NT2/D1 (cell line): Measurements from ENCODE around the gene ABCB1.

Experiments
- DNase-seq: peaks from one replicate; pipeline ENCODE4 v3.0.0-alpha.2; 2011; ENCODE audit warnings: low read depth, low spot score
- H3K27me3 ChIP-seq: 2 replicates; pipeline ENCODE4 v1.6.0; 2011; ENCODE audit warnings: mild to moderate bottlenecking; ENCODE audit not compliant: insufficient read length, insufficient read depth
- H3K36me3 ChIP-seq: 2 replicates; pipeline ENCODE4 v1.6.1; 2011; ENCODE audit warnings: mild to moderate bottlenecking, low read length, mixed read lengths; ENCODE audit not compliant: insufficient read depth, insufficient read length
- H3K4me1 ChIP-seq: 2 replicates; pipeline ENCODE4 v1.5.1; 2011; ENCODE audit not compliant: insufficient read depth, insufficient read length
- H3K4me3 ChIP-seq: 2 replicates; pipeline ENCODE4 v1.5.1; 2011; ENCODE audit warnings: low read depth; ENCODE audit not compliant: insufficient read length
- H3K9ac ChIP-seq: 2 replicates; pipeline ENCODE4 v1.6.0; 2011; ENCODE audit warnings: low read depth; ENCODE audit not compliant: insufficient read length
- H3K9me3 ChIP-seq: 2 replicates; pipeline ENCODE4 v1.5.1; 2011; ENCODE audit warnings: mild to moderate bottlenecking, low read length; ENCODE audit not compliant: insufficient read depth
- SUZ12 ChIP-seq: IDR thresholded peaks from 2 replicates; pipeline ENCODE4 v1.6.1; 2011; ENCODE audit not compliant: insufficient read length, insufficient read depth; ENCODE audit errors: extremely low read depth
- YY1 ChIP-seq: IDR thresholded peaks from 2 replicates; pipeline ENCODE4 v1.6.1; 2011; ENCODE audit not compliant: insufficient read length, insufficient read depth
- ZNF274 ChIP-seq: IDR thresholded peaks from 2 replicates; pipeline ENCODE4 v1.6.1; 2011; ENCODE audit warnings: mild to moderate bottlenecking, low read depth, low read length

The ABCB1 gene

DNA sequence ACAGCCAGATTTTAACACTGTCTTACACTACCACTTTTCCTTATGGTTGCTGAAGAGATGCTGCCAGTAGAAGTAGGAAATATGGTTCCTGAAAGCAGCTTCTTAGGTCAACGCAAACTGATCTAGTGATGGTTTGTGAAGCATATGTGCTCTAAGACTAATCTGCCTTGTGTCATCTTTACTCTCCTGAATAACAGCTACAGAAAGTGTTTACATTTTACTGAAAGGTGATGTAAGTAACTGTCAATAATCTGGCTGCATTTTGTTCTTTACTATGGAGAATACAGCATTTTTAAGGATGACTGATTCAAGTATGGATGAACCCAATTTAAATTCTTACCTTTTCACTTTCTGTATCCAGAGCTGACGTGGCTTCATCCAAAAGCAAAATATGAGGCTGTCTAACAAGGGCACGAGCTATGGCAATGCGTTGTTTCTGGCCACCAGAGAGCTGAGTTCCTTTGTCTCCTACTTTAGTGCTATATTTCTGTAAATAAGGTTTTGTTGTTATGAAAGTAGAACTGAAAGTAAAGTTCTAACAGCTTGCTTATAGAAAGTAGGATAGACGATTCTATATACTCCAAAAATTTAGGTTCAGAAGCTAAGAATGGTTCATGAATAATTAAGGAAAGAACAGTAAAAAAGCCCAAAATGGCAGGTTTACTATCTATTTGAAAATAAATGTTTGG is 95.0 kb downstream of the ABCB1 start:
- no peak for DNase-seq
- Histone ChIP-seq H3K36me3 (no peaks in the 10 kb centered on the region), H3K27me3 (no peaks in the 10 kb centered on the region), H3K4me3 (no peak overlapping the region), H3K9me3 (no peaks in the 10 kb centered on the region), H3K4me1 (no peaks in the 10 kb centered on the region), H3K9ac (no peak overlapping the region)
- TF ChIP-seq SUZ12 (no peak), YY1 (no peak), ZNF274 (no peak)

DNA sequence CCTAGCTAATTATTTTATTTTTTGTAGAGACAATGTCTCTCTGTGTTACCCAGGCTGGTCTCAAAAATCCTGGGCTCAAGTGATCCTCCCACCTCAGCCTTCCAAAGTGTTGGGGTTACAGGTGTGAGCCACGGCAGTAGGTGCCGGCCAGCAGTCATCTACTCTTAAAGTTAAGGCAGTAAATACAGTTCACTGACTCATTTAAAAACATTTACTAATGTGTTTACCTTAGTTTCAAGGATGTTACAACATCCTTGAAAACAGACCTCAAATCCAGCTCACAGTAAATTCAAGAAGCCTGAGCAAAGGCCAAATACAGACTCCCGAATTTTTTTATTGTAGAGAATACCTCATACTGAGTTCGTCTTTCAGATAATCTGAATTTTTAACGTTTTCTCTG is 95.6 kb downstream of the ABCB1 start:
- no peaks in the 10 kb centered on the region for H3K4me1 ChIP-seq
- no peaks in the 10 kb centered on the region for H3K27me3 ChIP-seq
- no peak overlapping the region for H3K4me3 ChIP-seq
- H3K36me3 ChIP-seq, result no peaks in the 10 kb centered on the region
- no peak for DNase-seq
- no peak overlapping the region for H3K9ac ChIP-seq
- no peaks in the 10 kb centered on the region for H3K9me3 ChIP-seq
- TF ChIP-seq ZNF274 (no peak), YY1 (no peak), SUZ12 (no peak)

DNA sequence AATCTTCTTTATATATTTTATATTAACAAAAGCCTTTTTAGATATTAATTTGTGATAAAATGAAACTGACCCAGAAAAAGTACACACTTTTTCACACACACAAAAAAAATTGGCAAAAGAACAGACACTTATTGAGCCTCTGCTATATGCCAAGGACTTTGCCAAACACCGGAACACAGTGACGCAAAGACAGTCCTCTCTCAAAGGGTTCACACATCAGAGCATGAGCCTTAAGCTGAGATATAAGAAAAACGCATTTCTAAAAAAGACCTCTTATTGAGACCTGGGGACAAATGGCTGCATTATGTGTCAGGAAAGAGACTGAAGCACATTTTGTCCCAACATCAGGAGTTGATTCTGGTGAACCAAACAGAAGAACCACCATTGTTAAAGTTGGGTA is 101.2 kb downstream of the ABCB1 start:
- Histone ChIP-seq H3K9ac (no peak overlapping the region), H3K4me3 (no peak overlapping the region), H3K27me3 (no peaks in the 10 kb centered on the region), H3K9me3 (no peaks in the 10 kb centered on the region), H3K4me1 (no peaks in the 10 kb centered on the region), H3K36me3 (no peaks in the 10 kb centered on the region)
- TF ChIP-seq ZNF274 (no peak), YY1 (no peak), SUZ12 (no peak)
- DNase-seq, result no peak

DNA sequence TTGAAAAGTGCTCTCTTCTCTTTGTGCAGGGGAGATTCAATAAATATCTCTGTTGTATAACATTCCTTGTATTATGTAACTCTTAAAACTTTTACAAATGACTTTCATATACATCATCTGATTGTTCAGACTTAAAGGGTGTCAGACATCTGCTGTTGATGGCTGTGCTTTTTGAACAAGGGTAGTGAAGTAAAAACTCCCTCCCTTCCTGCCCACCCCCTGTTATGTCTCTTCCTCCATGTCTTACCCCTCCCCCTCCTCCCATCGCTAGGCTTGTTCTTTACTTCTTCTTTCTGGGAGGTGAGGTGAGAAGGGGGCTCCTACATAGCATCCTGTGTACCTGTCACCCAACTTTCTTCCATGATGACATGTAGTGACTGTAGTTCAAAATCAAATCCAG is 101.8 kb downstream of the ABCB1 start:
- DNase-seq, result no peak
- Histone ChIP-seq H3K4me3 (no peak overlapping the region), H3K27me3 (no peaks in the 10 kb centered on the region), H3K9me3 (no peaks in the 10 kb centered on the region), H3K9ac (no peak overlapping the region), H3K36me3 (no peaks in the 10 kb centered on the region), H3K4me1 (no peaks in the 10 kb centered on the region)
- no peak for TF ChIP-seq YY1
- no peak for TF ChIP-seq SUZ12
- TF ChIP-seq ZNF274, result no peak

DNA sequence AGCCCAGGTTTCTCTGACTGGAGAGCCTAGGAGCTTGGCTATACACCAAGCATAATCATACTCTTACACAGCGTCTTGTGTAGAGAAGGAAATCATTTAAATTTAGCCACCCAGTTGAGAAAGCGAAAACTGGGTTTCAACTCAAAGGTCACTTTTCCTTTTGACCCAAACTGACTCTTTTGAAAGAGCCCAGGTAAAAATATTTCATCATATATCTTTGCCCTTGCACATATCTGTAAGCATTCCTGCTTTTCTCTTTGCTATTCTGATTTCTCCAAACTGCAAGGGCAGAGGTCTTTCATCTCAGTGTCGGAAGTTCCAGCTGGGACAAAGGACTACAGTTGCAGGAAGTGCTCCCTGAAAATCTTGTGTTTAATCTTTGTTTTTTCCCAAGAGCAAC is 103.2 kb downstream of the ABCB1 start:
- Histone ChIP-seq H3K4me3 (no peak overlapping the region), H3K9ac (no peak overlapping the region), H3K36me3 (no peaks in the 10 kb centered on the region), H3K4me1 (no peaks in the 10 kb centered on the region), H3K9me3 (no peaks in the 10 kb centered on the region), H3K27me3 (no peaks in the 10 kb centered on the region)
- TF ChIP-seq SUZ12 (no peak), YY1 (no peak), ZNF274 (no peak)
- DNase-seq, result no peak

DNA sequence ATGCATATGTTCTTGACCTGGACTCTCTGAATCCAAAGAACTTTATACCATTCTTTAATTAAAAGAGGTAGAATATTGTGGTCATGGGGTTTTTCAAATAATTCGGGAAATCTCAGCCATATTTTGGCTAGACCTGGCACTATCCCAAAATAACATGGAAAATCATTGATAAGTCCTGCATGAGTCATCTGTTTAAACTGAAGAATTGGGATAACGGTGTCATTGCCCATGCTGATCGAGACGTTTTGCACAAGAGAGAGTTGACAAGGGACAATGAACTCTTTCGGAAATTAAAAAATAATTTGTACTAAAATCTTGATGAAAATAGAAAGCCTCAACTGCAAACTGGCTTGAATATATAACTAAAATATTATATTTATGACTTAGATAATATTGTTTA is 105.3 kb downstream of the ABCB1 start:
- H3K9me3 ChIP-seq, result no peaks in the 10 kb centered on the region
- no peak for TF ChIP-seq YY1
- no peak for TF ChIP-seq ZNF274
- no peak for TF ChIP-seq SUZ12
- no peak overlapping the region for H3K9ac ChIP-seq
- no peak overlapping the region for H3K4me3 ChIP-seq
- no peaks in the 10 kb centered on the region for H3K4me1 ChIP-seq
- no peak for DNase-seq
- H3K27me3 ChIP-seq, result no peaks in the 10 kb centered on the region
- H3K36me3 ChIP-seq, result no peaks in the 10 kb centered on the region

DNA sequence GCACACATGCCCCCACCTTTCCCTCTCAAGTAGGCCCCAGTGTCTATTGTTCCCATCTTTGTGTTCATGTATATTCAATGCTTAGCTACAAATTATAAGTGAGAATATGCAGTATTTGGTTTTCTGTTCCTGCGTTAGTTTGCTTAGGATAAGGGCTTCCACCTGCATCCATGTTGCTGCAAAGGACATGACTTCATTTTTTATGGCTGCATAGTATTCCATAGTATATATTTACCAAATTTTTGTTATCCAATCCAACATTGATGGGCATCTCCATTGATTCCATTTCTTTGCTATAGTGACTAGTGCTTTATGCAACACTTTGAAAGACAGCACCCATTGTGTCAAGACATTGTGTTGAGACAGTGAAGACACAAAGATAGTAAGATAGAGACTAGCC is 106.2 kb downstream of the ABCB1 start:
- H3K9ac ChIP-seq, result no peak overlapping the region
- no peaks in the 10 kb centered on the region for H3K36me3 ChIP-seq
- DNase-seq, result no peak
- no peaks in the 10 kb centered on the region for H3K27me3 ChIP-seq
- no peaks in the 10 kb centered on the region for H3K4me1 ChIP-seq
- TF ChIP-seq YY1, result no peak
- no peak overlapping the region for H3K4me3 ChIP-seq
- no peaks in the 10 kb centered on the region for H3K9me3 ChIP-seq

DNA sequence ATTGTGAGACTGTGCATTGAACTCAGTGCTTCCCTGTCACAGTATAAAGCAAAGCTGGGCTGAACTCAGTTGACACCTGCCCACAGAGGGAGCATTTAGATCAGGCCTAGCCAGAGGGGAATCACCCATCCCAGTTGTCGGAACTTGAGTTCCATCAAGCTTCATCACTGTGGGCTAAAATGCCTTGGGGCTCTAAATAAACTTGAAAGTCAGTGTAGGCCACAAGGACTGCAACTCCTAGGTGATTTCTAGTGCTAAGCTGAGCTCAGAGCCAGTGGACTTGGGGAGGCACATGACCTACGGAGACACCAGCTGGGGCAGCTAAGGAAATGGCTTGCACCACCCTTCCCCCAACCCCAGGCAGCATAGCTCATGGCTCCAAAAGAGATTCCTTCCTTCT is 117.6 kb downstream of the ABCB1 start:
- Histone ChIP-seq H3K9me3 (no peaks in the 10 kb centered on the region), H3K4me3 (no peak overlapping the region), H3K9ac (no peak overlapping the region), H3K27me3 (no peaks in the 10 kb centered on the region), H3K4me1 (no peaks in the 10 kb centered on the region), H3K36me3 (no peaks in the 10 kb centered on the region)
- DNase-seq, result no peak
- TF ChIP-seq ZNF274, result no peak
- no peak for TF ChIP-seq YY1
- no peak for TF ChIP-seq SUZ12
